GM13976 (cell line): ENCODE results near the gene MT1E.

Experiments
- DNase-seq: peaks from one replicate; pipeline ENCODE4 v3.0.0; 2012; ENCODE audit warnings: low spot score
- in situ Hi-C: fragments of 300-500 bp; cut with MboI; formaldehyde crosslinking; loops from one replicate; pipeline ENCODE4 v1.12.0; 2022; ENCODE audit warnings: low sequenced_read_pairs, mixed read lengths, inconsistent platforms; ENCODE audit not compliant: unreplicated experiment
- TF ChIP-seq, protein P1 (sequence below): IDR thresholded peaks from 2 replicates; pipeline ENCODE4 v1.5.1; 2012; ENCODE audit warnings: borderline replicate concordance, mild to moderate bottlenecking; ENCODE audit not compliant: insufficient read depth; ENCODE audit errors: extremely low read depth, missing control alignments, control extremely low read depth

The MT1E gene

DNA sequence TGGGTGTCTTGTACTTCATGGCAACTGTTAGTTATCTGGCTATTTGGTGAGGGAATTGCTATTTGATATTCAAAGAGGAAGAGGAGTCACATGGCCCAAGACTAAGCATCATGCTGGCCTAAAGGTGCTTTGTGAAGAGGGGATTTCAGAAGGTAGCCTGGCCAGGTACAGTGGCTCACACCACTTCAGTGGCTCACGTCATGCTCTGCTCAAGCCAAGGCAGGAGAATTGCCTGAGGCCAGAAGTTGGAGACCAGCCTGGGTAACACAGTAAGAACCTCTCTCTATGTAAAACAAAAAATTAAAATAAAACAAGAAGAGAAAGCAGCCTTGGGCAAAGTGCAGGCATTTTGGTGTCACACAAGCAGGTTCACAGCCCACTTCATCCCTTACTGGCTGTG lies 19.7 kb downstream of the MT1E start:
- DNase-seq = no peak
- in situ Hi-C loops = no loop called here
- TF ChIP-seq, protein P1, sequence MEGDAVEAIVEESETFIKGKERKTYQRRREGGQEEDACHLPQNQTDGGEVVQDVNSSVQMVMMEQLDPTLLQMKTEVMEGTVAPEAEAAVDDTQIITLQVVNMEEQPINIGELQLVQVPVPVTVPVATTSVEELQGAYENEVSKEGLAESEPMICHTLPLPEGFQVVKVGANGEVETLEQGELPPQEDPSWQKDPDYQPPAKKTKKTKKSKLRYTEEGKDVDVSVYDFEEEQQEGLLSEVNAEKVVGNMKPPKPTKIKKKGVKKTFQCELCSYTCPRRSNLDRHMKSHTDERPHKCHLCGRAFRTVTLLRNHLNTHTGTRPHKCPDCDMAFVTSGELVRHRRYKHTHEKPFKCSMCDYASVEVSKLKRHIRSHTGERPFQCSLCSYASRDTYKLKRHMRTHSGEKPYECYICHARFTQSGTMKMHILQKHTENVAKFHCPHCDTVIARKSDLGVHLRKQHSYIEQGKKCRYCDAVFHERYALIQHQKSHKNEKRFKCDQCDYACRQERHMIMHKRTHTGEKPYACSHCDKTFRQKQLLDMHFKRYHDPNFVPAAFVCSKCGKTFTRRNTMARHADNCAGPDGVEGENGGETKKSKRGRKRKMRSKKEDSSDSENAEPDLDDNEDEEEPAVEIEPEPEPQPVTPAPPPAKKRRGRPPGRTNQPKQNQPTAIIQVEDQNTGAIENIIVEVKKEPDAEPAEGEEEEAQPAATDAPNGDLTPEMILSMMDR = no peak

DNA sequence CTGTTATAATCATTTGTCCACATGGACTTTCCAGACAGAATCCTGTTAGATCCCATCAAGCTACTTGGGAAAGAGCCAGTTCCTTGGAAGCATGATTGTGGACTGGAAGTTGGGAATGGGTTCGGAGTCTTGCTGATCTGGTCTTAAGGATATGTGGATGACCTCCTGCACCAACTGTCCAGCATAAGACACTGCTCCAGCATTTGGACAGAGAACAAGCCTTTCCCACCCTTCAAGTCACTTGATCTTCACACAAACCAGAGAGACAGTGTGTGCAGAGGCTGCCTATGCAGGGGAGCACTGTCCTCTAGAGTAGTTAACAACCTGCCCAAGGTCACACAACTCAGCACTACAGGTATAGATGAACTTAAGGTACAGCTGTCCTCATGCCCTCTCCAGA lies 20.3 kb downstream of the MT1E start:
- TF ChIP-seq, protein P1 = no peak
- in situ Hi-C loops = no loop called here
- no peak for DNase-seq

DNA sequence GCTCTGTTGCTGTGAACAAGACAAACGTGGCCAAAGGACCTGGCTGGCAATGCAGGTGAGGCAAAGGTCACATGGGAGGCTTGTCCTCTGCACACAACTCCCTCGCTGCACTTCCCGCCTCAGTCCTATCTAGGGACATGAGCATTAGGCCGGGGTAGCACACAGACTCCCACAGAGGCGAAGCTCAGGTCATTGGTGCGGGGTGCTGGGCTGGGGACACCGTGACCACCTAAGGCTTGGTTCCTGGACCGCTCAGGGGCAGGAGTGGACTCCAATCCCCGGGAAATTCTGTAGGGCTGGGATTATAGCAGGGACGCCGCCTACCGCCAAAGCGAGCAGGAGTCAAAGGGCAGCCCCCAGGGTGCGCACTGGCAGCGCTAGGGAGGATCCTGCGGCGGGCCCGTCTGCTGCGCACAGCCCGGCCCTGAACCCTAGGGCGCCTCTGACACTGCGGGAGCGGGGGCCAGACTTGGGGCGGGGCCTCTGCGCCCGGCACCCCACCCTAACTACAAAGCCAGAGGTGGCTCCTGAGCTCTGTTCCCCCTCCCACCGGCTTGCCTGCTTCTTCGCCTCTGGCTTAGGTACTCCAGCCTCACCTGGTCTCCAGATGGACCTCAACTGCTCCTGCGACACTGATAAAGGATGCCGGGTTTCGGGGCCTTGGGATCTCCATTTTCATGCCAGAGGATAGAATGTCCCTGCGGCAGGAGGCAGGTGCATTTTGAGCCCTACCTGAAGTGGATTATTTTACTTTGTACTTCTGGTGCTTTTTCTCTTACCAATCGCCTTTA lies 22.3 kb downstream of the MT1E start:
- in situ Hi-C loops = no loop called here
- DNase-seq = no peak
- TF ChIP-seq, protein P1 = no peak

DNA sequence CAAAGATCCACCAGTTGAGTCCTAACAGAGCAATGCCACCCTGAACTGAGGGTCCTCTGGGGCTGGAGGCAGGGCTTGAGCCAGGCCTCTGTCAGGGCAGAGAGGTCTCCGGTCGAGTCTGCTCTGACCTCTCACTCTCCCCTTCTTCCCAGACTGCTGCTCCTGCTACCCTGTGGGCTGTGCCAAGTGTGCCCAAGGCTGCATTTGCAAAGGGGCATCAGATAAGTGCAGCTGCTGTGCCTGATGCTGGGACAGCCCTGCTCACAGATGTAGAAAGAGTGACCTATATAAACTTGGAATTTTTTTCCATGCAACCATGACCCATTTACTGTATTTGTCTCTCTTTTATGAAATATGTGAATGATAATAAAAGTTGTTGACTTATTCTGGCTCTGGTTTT lies 23.7 kb downstream of the MT1E start:
- in situ Hi-C loops = no loop called here
- TF ChIP-seq, protein P1 = no peak
- no peak for DNase-seq

DNA sequence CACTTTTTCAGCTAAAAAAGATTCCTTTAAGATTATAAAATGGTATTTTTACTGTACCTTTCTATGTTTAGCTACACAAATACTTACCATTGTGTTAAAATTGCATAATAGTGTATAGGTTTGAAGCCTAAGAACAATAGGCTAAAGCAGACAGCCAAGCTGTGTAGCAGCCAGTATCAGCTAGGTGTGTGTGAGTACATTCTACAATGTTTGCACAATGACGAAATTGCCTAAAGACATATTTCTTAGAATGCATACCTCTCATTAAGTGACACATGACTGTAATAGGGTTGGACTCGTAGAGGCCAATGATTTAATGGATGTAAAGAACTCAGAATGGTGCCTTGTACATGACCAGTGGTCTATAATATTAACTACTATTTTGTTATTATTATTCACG lies 24.2 kb downstream of the MT1E start:
- in situ Hi-C loops = no loop called here
- TF ChIP-seq, protein P1 = no peak
- no peak for DNase-seq

DNA sequence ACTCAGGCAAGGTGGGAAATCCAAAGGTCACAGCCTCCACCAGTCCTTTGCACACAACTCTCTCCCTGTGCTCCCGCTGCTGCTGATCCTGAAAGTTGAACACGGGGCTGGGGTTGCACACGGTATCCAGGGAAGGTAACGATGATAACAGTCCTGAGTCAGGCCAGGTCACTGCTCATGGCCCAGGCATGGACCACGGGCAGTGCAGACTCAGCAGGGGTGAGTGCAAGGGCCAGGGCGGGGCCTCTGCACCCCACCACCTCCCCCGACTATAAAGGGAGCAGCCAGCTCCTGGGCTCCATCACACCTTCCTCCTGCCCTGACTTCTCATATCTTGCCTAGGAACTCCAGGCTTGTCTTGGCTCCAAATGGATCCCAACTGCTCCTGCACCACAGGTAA lies 26.0 kb downstream of the MT1E start, which contains the start of gene MT1B:
Gene MT1B, plus strand, starts transcription at position 301 of the 400 bp plus-strand sequence. Its CDS starts 68 bp downstream, at position 369.
- TF ChIP-seq, protein P1 = no peak
- in situ Hi-C loops = no loop called here
- DNase-seq = no peak
